ENCODE results near the gene CDKAL1. TPM values are rescaled to one million over a fixed set of nuclear protein-coding genes. Genes with fewer than 3 reads are reported as not detected.

Gene CDKAL1
- total RNA-seq, 2 donors from 2014 or later, result 11.7 to 12.5 TPM

DNA sequence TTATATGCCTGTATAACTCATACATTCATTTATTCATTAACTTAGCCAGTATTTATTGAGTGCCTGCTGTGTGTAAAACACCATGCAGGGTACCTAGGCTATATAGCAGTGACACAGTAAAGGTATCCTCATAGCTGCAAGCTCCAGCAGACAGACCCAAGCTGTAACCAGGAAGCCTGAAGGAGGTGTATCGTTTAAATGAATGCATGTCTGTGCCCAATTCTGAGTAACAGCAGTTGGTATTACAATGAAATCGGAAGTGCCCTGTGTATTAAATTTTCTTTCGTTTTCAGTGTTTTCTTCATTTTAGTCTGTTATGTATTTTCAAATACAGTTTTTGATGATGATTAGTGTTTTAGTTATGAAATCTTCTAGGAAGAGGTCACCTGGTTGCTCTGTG lies 573.5 kb downstream of the CDKAL1 start:
- intact Hi-C loops (cut with DNase I, micrococcal nuclease), result no loop called here
- DNase-seq (no peak), ATAC-seq (no peak)

GRCh38 chr6:21109391-21110178 lies 575.3 kb downstream of the CDKAL1 start:
- DNase-seq (no peak), ATAC-seq (no peak)
- intact Hi-C loops (cut with DNase I, micrococcal nuclease), result no loop called here

DNA sequence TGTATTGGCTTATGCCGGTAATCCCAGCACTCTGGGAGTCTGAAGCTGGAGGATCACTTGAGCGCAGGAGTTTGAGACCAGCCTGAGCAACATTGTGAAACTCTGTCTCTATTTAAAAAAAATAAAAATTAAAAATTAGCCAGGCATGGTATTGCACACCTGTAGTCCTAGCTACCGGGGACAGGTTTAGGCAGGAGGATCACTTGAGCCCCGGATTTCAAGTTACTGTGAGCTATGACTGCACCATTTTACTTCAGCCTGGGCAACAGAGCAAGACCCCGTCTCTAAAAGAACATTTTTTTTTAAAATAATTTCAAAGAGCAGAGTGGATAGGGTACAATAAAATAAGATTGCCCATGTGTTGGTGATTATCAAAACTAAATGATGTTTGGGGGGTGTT lies 576.4 kb downstream of the CDKAL1 start:
- no peak for ATAC-seq
- intact Hi-C loops (cut with DNase I, micrococcal nuclease), result no loop called here
- DNase-seq, result no peak

- DNase-seq, result no peak
- ATAC-seq, result peak; percentile 30
- intact Hi-C loops (cut with DNase I, micrococcal nuclease), result no loop called here
These were observed 577.0 kb downstream of the CDKAL1 start for GRCh38 chr6:21111093-21111725.

DNA sequence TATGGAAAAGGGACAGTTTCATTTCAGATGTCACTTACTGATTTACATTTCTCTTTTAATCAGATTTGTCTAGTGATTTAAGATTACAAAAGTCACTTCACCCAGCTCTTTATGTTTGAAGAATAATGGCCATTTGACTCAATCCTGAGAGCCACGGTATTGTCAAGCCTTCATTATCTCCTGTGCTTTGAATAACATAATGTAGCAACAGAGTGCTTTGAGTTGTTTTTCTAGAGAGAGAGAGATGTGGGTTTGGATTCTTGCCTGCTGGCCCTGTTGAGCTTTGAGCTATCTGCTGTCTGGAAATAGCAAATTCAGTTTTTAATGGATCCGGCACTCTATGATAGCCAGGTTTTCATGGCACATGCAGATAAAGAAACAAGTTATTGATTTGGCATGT lies 580.9 kb downstream of the CDKAL1 start:
- DNase-seq, result no peak
- ATAC-seq, result no peak

GRCh38 chr6:21116736-21117135 lies 582.5 kb downstream of the CDKAL1 start:
- intact Hi-C loops (cut with DNase I, micrococcal nuclease), result no loop called here
- DNase-seq (no peak), ATAC-seq (no peak)

More for the DNA sequence above, 580.9 kb downstream of the CDKAL1 start:
- intact Hi-C loops (cut with DNase I, micrococcal nuclease), result no loop called here

- intact Hi-C loops (cut with DNase I, micrococcal nuclease), result no loop called here
These were observed 584.0 kb downstream of the CDKAL1 start for GRCh38 chr6:21118216-21118780.

DNA sequence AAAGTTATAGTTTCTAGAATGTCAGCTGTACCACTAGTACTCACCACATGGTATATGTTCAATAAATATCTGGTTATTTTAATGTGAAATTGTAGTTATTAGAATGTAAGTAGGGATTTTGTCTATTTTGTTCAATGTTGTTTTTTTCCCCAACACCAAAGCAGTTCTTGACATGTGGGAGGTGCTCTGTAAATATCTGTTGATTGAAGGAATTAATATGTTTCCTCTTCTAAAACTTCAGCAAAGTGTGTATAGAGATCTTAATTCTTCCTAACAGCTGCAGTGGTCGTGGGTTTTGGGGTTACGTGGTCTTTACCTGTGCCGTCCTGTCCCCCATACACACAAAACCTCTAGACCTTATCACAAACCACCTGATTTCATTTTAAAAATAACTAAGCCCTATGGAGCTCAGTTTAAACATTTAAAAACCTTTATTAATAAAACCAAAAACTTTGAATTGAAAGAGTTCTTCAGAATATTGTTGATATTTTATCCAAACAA lies 587.4 kb downstream of the CDKAL1 start:
- no peak for DNase-seq
- intact Hi-C loops (cut with DNase I, micrococcal nuclease), result no loop called here
- no peak for ATAC-seq

More at GRCh38 chr6:21118216-21118780, 584.0 kb downstream of the CDKAL1 start:
- DNase-seq (no peak), ATAC-seq (no peak)

GRCh38 chr6:21123507-21124436 lies 589.5 kb downstream of the CDKAL1 start:
- ATAC-seq (peak; percentile 69), DNase-seq (no peak)
- intact Hi-C loops (cut with DNase I, micrococcal nuclease), result no loop called here

- intact Hi-C loops (cut with DNase I, micrococcal nuclease), result no loop called here
- no peak for ATAC-seq
- no peak for DNase-seq
These were observed 594.3 kb downstream of the CDKAL1 start for GRCh38 chr6:21128601-21129000.

- no peak for ATAC-seq
- DNase-seq, result no peak
- intact Hi-C loops (cut with DNase I, micrococcal nuclease), result no loop called here
These were observed 597.1 kb downstream of the CDKAL1 start for GRCh38 chr6:21131406-21131805.

DNA sequence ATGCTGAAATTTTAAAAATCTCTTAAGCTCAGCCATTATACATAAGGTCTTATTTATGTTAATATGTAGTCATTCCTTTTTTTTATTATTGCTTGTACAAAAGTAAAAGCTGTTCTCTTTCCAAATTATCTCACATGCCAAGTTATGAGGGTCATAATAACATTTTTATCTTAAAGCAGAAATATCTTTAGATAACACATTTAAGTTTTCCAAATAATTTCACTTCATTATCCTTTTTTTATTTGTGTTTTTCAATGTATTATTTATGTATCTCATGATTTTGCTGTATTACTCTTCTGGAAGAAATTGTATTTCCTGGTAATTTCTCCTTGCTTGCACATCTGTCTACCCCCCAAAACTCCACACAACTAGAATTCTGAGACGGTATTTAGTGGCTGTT lies 598.2 kb downstream of the CDKAL1 start:
- intact Hi-C loops (cut with DNase I, micrococcal nuclease), result no loop called here
- ATAC-seq (no peak), DNase-seq (no peak)

DNA sequence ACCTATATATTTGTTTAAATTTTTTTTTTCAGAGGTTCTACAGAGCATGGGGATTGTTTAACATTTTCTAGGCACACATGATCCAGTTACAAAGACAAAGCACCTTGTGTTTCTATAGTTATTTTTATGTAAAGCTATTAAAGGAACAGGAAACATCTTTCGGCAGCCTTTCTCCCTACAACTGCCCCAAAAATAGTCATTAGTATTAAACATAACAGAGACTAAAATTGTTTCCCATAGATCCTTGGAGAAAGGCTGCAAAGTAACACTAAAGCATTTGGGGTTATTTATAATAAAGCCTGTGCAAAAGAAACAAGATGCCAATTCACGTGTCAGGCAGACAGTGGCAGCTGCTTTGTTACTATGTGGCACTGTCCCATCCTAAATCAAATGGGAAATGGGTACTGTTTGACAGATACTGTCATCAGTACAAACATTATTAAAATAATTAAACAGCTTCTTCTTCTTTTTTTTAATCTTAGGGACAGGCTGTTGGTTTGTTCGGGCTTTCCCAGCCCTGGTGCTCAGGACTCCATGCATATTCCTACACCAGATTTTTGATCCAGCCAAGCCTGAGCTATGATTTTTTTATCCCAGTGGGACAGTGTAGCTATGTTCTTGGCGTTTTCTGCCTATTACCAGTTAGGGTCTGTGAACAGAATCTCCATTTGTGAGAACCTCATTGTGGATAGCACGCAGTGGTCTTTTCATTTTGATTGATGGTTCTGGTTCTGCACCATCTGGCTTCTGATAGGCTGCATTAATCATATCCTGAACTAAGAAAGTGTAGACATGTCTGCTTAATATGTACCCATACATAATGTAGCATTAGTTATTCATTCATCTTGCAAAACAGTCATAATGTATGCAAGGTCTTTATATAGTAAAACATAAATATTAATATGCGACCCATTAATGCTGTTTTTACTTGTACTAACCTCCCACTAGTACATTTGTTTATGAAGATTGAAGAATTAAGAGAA lies 598.9 kb downstream of the CDKAL1 start:
- no peak for DNase-seq
- intact Hi-C loops (cut with DNase I, micrococcal nuclease), result no loop called here
- no peak for ATAC-seq

- ATAC-seq (no peak), DNase-seq (no peak)
- intact Hi-C loops (cut with DNase I, micrococcal nuclease), result no loop called here
These were observed 599.6 kb downstream of the CDKAL1 start for GRCh38 chr6:21133901-21134300.

- DNase-seq (no peak), ATAC-seq (no peak)
- intact Hi-C loops (cut with DNase I, micrococcal nuclease), result no loop called here
These were observed 600.1 kb downstream of the CDKAL1 start for GRCh38 chr6:21134356-21134755.

DNA sequence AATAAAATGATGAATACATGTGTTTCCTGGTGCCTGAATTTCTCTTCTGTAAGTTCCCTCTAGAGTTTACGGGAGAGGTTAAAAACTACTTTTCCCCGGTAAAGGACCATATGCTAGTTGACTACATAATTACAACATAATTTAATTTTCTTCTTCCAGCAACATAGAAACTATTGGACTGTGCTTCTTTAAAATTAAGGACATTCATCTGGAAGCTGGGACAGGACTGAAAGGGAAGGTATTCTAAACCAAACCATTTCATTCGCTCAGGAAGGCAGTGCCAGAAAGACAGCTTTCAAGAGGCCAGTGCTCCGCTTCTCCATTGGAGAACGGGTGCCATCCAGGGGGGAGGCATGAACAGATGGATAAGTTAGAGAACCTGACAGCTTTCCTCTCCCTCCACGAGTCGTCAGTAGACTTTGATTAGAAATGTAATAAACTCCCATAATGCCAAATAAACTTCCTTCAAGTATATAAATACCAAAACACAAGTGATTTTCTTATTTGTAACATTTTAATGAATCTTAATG lies 601.3 kb downstream of the CDKAL1 start:
- ATAC-seq (no peak), DNase-seq (no peak)
- intact Hi-C loops (cut with DNase I, micrococcal nuclease), result no loop called here

DNA sequence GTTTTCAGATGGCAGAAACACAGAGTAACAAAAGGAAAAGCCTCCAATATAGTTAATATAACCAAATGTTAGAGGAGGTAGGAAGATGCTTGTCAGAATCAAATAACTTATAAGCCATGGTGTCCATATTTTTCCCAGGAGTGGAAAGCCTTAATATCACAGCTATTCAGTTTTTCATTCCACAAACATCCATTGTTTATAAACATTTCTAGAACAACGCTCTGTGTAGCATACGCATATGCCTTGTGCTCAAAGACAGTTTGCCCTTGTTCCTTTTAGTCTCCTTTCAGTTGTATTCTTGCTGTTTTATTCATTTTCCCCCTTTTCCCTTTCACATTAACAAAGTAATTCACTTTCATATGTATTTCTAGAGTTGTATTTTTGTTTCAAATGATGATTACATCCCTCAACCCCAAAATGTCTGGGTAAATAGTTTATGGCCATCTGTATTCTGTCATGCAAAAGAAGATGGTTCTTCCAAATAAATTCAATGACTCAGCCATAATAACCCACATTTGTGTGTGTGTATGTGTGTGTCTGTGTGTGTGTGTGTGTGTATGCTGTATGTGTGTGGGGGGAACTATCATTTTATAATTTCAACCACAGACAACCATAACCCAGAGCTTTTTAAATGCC lies 603.6 kb downstream of the CDKAL1 start:
- intact Hi-C loops (cut with DNase I, micrococcal nuclease), result no loop called here
- DNase-seq, result no peak
- ATAC-seq, result no peak
